ENCODE data around the gene RIMBP2. TPM values are rescaled to one million over a fixed set of nuclear protein-coding genes. Genes with fewer than 3 reads are reported as not detected.

RIMBP2 gene
- total and polyA plus RNA-seq, 9 of the 15 experiments (the other 6 are each of a cell fraction or from before 2014, with no cell fraction given): not detected

DNA sequence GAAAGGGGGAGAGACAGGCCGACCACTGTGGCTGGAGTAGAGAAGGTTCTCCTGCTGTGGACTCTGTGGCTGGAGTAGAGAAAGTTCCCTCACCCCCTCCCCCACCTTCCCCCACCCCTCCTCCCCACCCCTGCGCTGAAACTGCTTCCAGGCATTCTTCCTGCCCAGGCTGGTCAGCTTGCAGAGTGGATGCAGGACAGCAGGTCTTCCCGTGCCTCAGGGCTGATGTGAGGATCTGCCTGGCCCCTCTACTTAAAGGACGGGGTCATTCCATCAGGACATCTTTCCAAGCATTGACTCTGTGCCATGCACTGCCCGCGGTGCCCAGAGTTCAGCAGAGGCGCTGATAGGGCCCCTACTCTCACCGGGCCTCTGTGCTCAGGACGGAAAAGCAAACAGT is 13.2 kb upstream of the RIMBP2 start:
- H3K4me3 ChIP-seq: no peak overlapping the region
- no peaks in the 10 kb centered on the region for H3K79me2 ChIP-seq (ENCODE audit: control insufficient read depth, insufficient read depth, low read length)
- H3K9ac ChIP-seq (ENCODE audit: insufficient read depth in 1 of 2, low read depth in 2 of 2, low read length in 2 of 2): no peak overlapping the region
- H4K20me1 ChIP-seq (replicated peaks; ENCODE audit: control insufficient read depth, insufficient read depth, low read length): peaks cover 4% of the 10 kb centered on the region; the same call in 1 of the 2 replicates
- intact Hi-C loops (cut with micrococcal nuclease): no loop called here
- CTCF ChIA-PET (ENCODE audit: low intra/inter-chr PET ratio): no interaction called here
- ATAC-seq (no peak), FAIRE-seq (no peak), DNase-seq (ENCODE audit: extremely low read depth in 1 of 4, low spot score in 3 of 4) (no peak)
- no peak overlapping the region for H3K27ac ChIP-seq (ENCODE audit: extremely low read depth, low read depth, low read length)
- H3K9me1 ChIP-seq (ENCODE audit: control insufficient read depth, insufficient read depth, low read length): no peaks in the 10 kb centered on the region
- H3K9me3 ChIP-seq (replicated peaks; ENCODE audit: control insufficient read depth, insufficient read depth, low read depth, low read length): peaks cover 5% of the 10 kb centered on the region
- in situ Hi-C loops (cut with MboI): loop anchor here (25.0 kb wide), 1 partner anchor 692 kb away; no protein-coding TSS in a partner anchor
- 0% methylated on average over 6 of the region's 9 CpGs for WGBS (ENCODE audit: insufficient coverage, low coverage, missing lambda C conversion rate)
- no peaks in the 10 kb centered on the region for H3K36me3 ChIP-seq (ENCODE audit: control insufficient read depth, insufficient read depth, low read length)
- H3K4me1 ChIP-seq (replicated peaks in 1 of 2; ENCODE audit: control insufficient read depth in 2 of 2, insufficient read depth in 2 of 2, low read length in 2 of 2): no peaks in the 10 kb centered on the region
- BruUV-seq (replicated peaks): no TSS peak
- H3K27me3 ChIP-seq (ENCODE audit: control insufficient read depth in 2 of 2, insufficient read depth in 2 of 2, low read length in 2 of 2): peaks cover 10 to 15% of the 10 kb centered on the region in 2 experiments; a peak in 4 of 5 replicates
- H2AFZ ChIP-seq (ENCODE audit: low read depth, low read length): no peak overlapping the region
- no peak overlapping the region for H3K4me2 ChIP-seq (ENCODE audit: insufficient read depth, low read length)
- POLR2A ChIA-PET: no interaction called here
- no peak for TF ChIP-seq TOE1 (IDR thresholded peaks at IDR 0.05; ENCODE audit: borderline replicate concordance)
- no peak for TF ChIP-seq TOE1 (CRISPR knock-in tag; IDR thresholded peaks at IDR 0.05; ENCODE audit: borderline replicate concordance, low read depth)
- TF ChIP-seq KDM2B (CRISPR knock-in tag; IDR thresholded peaks at IDR 0.05): no peak
- no peak for TF ChIP-seq BHLHE40 (IDR thresholded peaks at IDR 0.05; ENCODE audit: low read length)
- no peak for TF ChIP-seq CCAR2 (IDR thresholded peaks at IDR 0.05; ENCODE audit: low read depth, low read length)
- TF ChIP-seq, protein P1, sequence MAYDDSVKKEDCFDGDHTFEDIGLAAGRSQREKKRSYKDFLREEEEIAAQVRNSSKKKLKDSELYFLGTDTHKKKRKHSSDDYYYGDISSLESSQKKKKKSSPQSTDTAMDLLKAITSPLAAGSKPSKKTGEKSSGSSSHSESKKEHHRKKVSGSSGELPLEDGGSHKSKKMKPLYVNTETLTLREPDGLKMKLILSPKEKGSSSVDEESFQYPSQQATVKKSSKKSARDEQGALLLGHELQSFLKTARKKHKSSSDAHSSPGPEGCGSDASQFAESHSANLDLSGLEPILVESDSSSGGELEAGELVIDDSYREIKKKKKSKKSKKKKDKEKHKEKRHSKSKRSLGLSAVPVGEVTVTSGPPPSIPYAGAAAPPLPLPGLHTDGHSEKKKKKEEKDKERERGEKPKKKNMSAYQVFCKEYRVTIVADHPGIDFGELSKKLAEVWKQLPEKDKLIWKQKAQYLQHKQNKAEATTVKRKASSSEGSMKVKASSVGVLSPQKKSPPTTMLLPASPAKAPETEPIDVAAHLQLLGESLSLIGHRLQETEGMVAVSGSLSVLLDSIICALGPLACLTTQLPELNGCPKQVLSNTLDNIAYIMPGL (CRISPR knock-in tag; IDR thresholded peaks at IDR 0.05): no peak
- no peak for TF ChIP-seq U2AF1 (optimal IDR thresholded peaks at IDR 0.05; ENCODE audit: low read depth, low read length)
- TF ChIP-seq ZNF75A (CRISPR knock-in tag; IDR thresholded peaks at IDR 0.05): no peak
- TF ChIP-seq RREB1 (CRISPR knock-in tag; IDR thresholded peaks at IDR 0.05): no peak
- TF ChIP-seq TAL1 (IDR thresholded peaks at IDR 0.05): no peak
- no peak for TF ChIP-seq ELF4 (CRISPR knock-in tag; IDR thresholded peaks at IDR 0.05)
- TF ChIP-seq, protein P2, sequence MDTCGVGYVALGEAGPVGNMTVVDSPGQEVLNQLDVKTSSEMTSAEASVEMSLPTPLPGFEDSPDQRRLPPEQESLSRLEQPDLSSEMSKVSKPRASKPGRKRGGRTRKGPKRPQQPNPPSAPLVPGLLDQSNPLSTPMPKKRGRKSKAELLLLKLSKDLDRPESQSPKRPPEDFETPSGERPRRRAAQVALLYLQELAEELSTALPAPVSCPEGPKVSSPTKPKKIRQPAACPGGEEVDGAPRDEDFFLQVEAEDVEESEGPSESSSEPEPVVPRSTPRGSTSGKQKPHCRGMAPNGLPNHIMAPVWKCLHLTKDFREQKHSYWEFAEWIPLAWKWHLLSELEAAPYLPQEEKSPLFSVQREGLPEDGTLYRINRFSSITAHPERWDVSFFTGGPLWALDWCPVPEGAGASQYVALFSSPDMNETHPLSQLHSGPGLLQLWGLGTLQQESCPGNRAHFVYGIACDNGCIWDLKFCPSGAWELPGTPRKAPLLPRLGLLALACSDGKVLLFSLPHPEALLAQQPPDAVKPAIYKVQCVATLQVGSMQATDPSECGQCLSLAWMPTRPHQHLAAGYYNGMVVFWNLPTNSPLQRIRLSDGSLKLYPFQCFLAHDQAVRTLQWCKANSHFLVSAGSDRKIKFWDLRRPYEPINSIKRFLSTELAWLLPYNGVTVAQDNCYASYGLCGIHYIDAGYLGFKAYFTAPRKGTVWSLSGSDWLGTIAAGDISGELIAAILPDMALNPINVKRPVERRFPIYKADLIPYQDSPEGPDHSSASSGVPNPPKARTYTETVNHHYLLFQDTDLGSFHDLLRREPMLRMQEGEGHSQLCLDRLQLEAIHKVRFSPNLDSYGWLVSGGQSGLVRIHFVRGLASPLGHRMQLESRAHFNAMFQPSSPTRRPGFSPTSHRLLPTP (IDR thresholded peaks at IDR 0.05; ENCODE audit: borderline replicate concordance, extremely low read depth, insufficient read length): no peak
- no peak for TF ChIP-seq NONO (IDR thresholded peaks at IDR 0.05; ENCODE audit: low read depth in 2 of 2, low read length in 1 of 2)

All from K562 (cell line).